ENCODE data around the gene ANXA6.

- TF ChIP-seq EZH2 (IDR thresholded peaks at IDR 0.05; ENCODE audit: borderline replicate concordance, low read depth, low read length, poor library complexity, severe bottlenecking), result no peak
- TF ChIP-seq, protein P1, sequence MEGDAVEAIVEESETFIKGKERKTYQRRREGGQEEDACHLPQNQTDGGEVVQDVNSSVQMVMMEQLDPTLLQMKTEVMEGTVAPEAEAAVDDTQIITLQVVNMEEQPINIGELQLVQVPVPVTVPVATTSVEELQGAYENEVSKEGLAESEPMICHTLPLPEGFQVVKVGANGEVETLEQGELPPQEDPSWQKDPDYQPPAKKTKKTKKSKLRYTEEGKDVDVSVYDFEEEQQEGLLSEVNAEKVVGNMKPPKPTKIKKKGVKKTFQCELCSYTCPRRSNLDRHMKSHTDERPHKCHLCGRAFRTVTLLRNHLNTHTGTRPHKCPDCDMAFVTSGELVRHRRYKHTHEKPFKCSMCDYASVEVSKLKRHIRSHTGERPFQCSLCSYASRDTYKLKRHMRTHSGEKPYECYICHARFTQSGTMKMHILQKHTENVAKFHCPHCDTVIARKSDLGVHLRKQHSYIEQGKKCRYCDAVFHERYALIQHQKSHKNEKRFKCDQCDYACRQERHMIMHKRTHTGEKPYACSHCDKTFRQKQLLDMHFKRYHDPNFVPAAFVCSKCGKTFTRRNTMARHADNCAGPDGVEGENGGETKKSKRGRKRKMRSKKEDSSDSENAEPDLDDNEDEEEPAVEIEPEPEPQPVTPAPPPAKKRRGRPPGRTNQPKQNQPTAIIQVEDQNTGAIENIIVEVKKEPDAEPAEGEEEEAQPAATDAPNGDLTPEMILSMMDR (conservative IDR thresholded peaks at IDR 0.05; ENCODE audit: low read depth, low read length), result no peak
Observed at GRCh38 chr5:151158287-151158661, 695 bp upstream of the ANXA6 start.

Data from A673 (cell line).